HG03039 (cell line): Measurements from ENCODE around the gene TSPAN33.
A peak's percentile ranks its signal among the peaks of the same experiment; 100 is the strongest.
"Not testable (repeated sequence)": the region's sequence is repeated elsewhere in the genome, so short reads cannot be mapped to it uniquely, and the experiment has no call there.

ENCODE experiments used
- ATAC-seq: cut with Tn5 transposase; IDR thresholded peaks from one replicate; pipeline ENCODE4 v1.9.1; 2021; ENCODE audit warnings: mild to moderate bottlenecking, moderate library complexity; ENCODE audit not compliant: unreplicated experiment

TSPAN33 gene

DNA sequence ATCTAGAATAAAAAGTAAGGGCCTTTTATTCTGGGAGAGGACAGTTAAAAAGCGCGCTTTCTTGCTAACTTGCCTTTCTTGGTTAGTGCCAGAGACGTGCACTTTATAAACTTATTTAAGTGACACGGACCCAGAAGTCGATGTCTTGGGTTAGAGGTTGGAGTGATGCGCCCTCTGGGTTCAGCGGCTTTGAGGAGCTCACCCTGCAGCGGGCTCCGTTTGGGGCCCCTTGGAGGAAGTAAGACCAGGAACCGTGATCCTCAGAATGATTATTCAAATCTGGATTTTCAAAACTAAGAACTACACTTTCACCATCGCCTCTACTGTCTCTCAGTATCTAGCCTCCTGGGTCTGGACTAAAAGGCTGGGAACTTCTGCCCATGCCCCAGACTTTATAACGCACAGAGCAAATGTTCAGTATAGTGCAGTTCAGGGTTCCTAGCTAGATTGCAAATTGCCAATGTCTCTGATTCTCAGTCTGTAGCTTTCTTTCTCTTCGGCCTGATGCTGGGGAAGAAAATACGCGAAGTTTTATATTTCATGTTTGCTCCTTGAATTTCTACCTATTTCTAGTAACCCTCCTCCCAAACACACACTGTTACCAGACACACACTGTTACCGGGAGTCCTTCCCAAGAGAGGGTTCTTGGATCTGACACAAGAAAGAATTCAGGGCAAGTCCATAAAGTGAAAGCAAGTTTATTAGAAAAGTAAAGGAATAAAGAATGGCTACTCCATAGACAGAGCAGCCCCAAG, 25.4 kb downstream of the TSPAN33 start:
- ATAC-seq: peak; percentile 57

DNA sequence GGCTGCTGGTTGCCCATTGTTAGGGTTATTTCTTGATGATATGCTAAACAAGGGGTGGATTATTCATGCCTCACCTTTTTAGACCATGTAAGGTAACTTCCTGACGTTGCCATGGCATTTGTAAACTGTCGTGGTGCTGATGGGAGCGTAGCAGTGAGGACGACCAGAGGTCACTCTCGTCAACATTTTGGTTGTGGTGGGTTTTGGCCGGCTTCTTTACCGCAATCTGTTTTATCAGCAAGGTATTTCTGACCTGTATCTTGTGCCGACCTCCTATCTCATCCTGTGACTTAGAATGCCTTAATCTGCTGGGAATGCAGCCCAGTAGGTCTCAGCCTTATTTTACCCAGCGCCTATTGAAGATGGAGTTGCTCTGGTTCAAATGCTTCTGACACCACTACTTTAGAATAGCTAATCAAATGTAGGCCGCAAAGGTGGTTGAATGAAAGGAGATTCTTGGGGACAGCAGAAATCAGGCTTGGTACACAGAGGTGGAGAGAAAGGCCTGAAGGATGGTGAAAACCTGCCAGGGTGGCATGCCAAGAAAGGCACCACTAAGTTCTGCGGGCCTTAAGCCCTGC, 26.0 kb downstream of the TSPAN33 start:
- no peak for ATAC-seq

DNA sequence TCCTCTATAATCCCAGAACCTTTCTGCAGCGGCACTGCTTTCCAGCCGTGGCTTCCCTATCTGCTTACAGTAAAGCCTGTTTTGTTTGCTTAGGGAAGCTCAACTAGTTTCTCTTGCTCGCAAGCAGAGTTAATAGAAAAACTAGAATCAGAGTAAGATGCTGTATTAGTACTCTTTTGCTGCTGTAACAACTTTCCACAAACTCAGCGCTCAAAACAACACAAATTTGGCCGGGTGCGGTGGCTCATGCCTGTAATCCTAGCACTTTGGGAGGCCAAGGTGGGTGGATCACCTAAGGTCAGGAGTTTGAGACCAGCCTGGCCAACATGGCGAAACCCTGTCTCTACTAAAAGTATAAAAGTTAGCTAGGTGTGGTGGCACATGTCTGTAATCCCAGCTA, 29.4 kb downstream of the TSPAN33 start:
- ATAC-seq: not testable (repeated sequence)

DNA sequence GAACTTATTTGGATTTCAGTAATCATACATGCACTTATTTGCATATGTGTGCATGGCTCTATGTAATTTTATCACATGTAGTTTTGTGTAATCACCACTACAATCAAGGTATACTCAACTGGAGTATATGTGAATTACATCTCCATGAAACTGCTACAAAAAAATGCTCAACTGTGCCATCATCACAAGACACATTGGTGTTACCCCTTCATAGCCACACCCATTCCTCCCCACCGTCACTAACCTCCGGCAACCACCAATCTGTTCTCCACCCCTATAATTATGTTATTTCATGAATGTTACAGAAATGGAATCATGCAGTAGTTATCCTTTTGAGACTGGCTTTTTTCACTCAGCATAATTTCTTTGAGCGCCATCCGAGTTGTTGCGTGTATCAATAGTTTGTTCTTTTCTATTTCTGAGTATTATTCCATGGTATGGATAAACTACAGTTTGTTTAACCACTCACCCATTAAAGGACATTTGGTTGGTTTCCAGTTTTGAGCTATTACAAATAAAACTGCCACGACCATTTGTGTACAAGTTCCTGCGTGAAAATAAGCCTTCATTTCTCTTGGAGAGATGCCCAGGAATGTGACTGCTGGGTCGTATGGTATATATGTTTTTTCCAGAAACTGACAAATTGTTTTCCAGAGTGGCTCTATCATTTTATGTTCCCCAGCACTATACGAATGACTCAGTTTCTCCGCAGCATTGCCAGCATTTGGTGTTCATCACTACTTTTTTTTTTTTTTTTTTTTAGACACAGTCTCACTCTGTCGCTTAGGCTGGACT, 32.6 kb downstream of the TSPAN33 start:
- ATAC-seq: no peak

DNA sequence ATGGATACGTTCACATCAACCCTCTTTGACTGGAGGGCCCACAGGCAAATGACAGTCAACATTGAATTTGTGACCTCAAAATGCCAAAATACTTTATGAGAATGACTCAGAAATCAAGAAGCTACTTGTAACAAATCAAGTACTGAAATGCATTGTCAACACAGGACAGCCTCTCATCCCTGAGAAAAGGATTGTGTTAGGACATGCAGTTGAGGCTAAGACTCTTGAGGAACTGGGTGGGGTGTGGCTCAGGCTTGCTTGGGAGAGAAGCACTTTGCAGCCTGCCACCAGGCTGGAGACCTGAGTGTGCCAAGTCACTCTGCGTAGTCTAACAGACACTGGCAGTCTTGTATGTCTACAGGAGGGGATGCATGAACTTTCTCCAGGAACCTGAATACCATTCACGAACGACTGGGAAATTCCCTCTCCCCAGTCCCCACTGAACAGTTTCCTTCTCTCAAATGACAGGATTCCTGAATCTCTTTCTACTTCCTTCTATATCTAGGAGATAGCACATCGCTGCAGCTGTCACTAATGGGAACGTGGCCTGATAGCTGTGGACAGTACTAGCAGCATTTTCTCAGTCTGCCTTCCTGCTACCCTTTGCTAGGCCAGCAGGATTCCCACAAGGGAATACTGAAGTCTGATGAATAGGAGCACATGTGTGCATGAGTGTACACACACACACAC, 40.6 kb downstream of the TSPAN33 start:
- no peak for ATAC-seq

DNA sequence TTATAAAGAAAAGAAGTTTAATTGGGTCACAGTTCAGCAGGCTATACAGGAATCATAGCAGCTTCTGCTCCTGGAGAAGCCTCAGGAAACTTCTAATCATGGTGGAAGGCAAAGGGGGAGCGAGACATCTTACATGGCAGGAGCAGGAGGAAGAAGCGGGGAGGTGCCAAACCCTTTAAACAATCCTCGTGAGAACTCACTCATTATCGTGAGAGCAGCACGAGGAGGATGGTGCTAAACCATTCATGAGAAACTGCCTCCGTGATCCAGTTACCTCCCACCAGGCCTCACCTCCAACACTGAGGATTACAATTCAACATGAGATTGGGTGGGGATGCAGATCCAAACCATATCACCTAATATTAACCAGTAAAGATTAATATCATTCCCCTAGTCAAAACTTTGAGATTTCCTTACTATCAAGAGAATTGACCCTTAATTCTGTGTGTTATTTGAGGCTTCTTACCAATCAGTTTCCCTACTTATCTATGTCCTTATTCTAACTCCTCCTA, 42.3 kb downstream of the TSPAN33 start:
- ATAC-seq: no peak

DNA sequence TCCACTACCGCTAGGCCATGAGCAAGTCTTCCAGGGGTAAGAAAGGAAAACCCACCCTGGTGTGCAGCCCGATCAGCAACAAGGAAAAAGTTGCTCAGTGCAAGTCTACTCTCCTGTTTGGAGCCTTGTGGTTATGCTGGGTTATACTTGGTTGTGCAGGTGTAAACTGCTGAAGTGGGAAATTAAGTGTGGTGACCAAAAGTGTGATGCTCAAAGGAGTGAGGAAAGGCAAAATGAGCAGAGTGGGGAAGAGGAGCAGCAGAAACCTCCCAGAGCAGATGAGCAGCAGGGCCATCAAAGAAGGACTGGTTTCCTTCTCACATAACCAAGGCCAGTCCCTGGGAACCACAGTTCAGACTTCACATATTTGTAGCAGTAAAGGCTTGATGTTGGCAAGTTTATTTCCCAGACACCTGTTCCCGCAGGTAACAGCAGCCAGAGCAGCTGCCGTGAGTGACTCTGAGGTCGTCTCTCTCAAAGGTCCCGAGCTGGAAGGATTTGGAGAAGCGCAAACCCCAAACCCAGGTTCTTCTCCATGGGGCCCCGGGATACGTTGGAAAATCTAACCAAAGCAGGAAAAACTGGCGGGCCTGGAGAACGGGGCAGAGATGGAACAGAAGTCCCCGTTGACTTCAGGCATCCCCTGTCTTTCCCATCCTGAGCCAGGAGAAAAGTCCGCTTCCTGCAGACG, 43.3 kb downstream of the TSPAN33 start:
- ATAC-seq: no peak

DNA sequence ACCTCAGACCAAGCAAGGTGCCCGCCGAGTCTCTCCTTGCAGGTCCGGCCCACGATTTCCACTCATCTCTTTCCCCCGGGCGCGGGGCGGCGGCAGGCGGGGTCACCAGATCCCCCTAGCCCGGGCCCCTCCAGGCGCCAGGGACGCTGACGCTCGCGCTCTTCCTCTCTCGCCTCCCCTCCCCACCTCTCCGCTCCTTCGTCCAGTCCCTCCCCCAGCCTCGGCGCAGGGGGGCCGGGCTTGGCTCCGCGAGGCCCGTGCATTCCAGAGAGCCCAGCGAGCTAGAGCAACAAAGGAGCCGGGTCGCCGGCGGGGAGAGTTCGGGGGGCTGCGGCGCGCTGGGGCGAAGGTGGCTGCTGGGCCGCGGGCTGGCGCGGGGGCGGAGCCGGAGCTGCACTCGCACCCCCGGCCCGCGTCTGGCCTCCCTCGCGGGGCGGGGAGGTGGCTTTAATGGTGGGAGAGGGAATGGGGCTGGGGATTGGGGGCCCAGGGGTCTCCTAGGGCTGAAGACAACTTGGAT, 43.9 kb downstream of the TSPAN33 start, which contains the start of gene SMO:
SMO (plus strand) TSS at position 262 of the 520 bp plus-strand sequence. CDS start 519 bp downstream, outside the sequence.
- ATAC-seq: no peak

DNA sequence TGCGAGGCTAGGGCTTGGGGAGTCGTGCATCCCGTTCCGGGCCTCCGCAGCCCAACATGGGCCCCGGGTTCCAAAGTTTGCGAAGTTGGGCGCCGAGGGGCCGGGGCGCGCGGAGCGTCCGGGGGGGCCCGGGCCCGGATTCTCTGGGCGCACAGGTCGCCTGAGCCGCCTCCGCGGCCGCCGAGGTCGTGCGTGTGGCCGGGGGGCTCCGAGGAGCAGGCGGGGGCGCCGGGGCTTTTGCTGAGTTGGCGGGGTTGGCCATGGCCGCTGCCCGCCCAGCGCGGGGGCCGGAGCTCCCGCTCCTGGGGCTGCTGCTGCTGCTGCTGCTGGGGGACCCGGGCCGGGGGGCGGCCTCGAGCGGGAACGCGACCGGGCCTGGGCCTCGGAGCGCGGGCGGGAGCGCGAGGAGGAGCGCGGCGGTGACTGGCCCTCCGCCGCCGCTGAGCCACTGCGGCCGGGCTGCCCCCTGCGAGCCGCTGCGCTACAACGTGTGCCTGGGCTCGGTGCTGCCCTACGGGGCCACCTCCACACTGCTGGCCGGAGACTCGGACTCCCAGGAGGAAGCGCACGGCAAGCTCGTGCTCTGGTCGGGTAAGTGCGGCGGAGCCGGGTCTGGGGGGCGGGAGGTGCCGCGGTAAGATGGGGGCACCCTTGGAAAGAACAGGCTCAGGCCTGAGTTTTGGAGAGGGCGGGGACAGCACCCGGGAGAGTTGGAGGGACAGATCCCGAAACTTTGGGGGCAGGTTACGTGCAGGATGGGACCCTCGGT, 44.6 kb downstream of the TSPAN33 start:
- ATAC-seq: no peak

DNA sequence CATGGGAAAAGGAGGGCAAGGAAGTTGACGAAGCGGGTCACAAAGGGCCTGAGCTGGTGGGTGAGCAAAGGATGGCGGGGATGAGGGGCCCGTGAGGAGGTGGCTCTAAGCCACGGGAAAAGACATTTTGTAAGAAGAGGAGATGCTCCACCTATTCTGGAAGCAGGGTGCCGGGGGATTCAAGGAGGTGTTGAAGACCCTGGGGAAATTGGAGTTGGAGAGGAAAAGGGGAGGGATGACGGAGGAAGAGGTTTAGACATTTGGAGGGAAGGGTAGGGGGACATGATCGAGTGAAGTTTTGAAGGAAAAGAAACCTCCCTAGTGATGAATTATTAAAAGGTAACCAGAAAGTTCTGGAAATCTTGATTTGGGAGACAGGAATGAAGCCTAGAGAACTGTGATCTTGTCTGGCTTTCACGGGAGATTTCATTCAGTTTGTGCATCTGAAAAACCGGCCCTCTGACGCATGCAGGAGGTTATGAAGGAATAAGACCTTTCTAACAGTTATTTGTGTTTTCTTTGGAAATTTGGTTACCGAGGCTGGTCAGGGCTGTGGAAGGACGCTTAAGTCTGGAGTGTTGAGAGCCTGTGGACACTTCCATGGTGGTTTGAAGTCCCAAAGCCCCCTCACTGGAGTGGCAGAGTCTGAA, 45.3 kb downstream of the TSPAN33 start:
- ATAC-seq: no peak

DNA sequence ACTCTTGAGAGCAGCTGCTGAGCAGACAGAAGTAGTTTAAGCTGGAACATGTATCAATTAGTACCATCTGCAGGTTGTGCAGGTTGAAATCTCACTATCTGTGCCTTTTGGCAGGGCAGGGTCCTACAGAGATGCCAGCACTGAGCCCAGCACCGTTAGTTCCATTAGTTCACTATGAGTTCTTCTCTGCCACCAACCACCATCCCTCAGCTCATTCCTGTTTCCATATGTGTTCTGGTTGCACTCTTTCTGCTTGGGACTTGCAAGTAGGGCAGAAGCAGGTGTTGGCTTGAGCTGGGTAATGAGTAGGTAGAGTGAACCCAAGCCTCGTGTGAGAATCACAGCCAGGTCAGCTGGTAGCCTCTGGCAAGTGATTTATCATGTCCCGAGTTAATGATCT, 46.8 kb downstream of the TSPAN33 start:
- no peak for ATAC-seq

DNA sequence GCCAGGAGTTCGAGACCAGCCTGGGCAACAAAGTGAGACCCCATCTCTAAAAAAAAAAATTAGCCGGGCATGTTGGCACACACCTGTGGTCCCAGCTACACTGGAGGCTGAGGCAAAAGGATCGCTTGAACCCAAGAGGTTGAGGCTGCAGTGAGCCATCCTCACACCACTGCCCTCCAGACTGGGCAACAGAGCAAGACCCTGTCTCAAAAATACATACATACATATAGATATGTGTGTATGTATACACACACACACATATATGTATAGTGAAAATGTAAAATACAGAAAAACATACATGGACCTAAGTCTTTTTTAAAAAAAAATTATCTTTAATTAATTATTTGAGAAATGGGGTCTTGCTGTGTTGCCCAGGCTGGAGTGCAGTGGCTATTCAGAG, 49.4 kb downstream of the TSPAN33 start:
- ATAC-seq: no peak

DNA sequence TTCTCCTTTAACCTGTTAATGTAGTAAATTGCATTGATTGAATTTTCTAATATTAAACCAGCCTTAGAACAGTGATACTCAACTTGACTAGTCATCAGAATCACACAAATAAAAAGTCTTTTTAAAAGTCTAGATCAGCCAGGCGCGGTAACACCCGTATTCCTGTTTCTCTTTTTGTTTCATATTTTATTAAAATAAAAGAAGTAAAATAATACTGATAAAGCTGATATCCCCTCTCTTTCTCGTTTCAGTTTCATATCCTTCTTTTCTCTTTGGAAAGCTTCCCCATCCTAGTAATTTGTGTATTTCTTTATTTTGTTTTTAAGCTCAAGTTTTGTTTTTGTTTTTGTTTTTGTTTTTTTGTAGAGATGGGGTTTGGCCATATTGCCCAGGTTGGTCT, 53.3 kb downstream of the TSPAN33 start:
- ATAC-seq: no peak

DNA sequence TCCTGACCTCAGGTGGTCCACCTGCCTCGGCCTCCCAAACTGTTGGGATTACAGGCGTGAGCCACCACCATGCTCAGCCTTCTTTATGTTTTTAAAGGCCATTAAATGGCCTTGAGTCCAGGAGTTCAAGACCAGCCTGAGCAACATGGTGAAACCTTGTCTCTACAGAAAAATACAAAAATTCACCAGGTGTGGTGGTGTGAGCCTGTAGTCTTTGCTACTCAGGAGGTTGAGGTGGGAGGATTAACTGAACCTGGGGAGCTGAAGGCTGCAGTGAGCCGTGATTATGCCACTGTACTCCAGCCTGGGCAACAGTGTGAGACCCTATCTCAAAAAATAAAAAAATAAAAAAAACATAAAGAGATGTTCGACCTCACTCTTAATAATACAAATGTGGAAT, 54.9 kb downstream of the TSPAN33 start:
- ATAC-seq: no peak

DNA sequence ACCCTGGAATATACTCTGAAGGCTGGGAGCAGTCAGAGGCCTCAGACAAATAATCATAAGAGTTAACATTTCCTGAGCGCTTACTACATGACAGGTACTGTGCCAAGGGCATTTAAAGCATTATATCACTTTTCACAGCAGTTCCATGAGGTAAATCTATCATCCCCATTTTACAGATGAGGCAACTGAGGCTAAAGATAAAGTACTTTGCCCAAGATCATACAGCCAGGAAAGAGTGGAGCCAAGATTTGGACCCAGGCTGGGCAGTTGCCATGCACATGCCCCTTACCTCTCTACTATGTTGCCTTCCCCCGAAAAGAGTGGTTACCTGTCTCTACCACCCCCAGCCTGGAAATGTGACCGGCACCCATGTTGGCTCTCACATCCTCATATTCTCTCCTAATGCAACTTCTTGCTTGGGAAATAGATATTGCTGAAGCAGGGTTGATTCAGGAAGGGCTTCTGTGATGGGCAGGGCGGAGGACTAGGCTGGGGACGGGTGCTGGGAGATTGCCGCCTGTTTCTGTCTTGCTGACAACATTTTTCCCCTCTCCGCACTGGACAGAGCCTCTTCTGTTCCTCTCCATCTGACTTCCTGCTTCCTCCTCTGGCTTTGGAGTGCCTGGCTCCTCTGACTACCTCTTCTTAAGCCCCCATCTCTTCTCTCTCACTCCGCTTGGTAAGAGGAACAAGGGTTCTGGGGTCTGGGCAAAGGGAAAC, 57.7 kb downstream of the TSPAN33 start:
- no peak for ATAC-seq

DNA sequence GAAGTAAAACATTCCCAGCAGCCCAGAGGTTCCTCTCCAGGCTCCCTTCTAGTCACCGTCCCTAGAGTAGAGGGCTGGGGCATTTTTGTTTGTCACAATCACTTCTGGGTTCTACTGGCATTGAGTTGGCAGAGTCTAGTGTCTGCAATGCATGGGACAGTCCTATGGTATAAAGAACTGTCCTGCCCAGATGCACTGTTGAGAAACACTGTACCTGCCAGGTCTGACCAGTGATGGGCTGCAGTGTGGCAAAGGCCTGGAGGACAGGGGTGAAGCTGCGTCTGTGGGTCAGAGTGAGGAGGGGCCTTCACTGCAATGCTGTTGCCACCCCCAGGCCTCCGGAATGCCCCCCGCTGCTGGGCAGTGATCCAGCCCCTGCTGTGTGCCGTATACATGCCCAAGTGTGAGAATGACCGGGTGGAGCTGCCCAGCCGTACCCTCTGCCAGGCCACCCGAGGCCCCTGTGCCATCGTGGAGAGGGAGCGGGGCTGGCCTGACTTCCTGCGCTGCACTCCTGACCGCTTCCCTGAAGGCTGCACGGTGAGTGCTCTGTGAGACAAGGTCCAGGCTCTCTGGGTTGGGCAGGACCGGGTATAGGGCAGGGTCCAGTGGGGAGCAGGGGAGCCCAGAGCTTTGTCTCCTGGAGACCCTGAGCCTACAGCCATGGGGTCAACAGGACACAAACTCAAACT, 58.7 kb downstream of the TSPAN33 start:
- ATAC-seq: no peak

DNA sequence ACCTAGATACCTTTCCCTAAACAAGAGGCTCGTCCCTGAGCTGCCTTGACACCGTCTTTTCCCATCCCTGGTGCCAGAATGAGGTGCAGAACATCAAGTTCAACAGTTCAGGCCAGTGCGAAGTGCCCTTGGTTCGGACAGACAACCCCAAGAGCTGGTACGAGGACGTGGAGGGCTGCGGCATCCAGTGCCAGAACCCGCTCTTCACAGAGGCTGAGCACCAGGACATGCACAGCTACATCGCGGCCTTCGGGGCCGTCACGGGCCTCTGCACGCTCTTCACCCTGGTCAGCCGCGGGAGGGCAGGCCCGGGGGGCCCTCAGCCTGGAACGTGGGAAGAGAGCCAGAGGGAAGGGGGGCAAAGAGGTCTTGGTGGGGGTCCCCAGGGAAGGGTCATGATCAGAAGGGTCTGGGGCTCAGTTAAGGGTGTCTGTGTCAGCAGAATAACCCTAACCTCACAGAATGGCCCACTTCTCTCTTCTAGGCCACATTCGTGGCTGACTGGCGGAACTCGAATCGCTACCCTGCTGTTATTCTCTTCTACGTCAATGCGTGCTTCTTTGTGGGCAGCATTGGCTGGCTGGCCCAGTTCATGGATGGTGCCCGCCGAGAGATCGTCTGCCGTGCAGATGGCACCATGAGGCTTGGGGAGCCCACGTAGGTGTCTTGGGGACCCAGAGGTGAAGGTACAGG, 60.8 kb downstream of the TSPAN33 start:
- ATAC-seq: no peak
